Prostate gland (tissue), 2 donors: ENCODE data around the gene SLIT2. TPM values are rescaled to one million over a fixed set of nuclear protein-coding genes. Genes with fewer than 3 reads are reported as not detected.

Experiments
- DNase-seq: peaks from one replicate; pipeline ENCODE4 v3.0.0-alpha.2; 2019; ENCODE audit warnings: low spot score
- H3K27ac ChIP-seq, 2 donors: fragments of 200-600 bp; sonication (generic); 2 replicates each; pipeline ENCODE4 v1.5.1; 2017 to 2019
- H3K27me3 ChIP-seq: fragments of 200-600 bp; sonication (generic); replicated peaks from 2 replicates; pipeline ENCODE4 v1.5.1; 2019; ENCODE audit not compliant: insufficient read depth
- H3K36me3 ChIP-seq, 2 donors: fragments of 200-600 bp; sonication (generic); 1 replicate in 1 of 2; 2 replicates in 1 of 2; pipeline versions ENCODE4 v1.5.1 to v1.8.1; 2017 to 2019
- H3K4me1 ChIP-seq: fragments of 200-600 bp; sonication (generic); replicated peaks from 2 replicates; pipeline ENCODE4 v1.5.1; 2019
- H3K4me3 ChIP-seq, 2 donors: fragments of 200-600 bp; sonication (generic); 2 replicates each; pipeline ENCODE4 v1.5.1; 2017 to 2019
- H3K9me3 ChIP-seq: fragments of 200-600 bp; sonication (generic); 2 replicates; pipeline ENCODE4 v1.5.1; 2017
- POLR2A ChIP-seq: fragments of 450-650 bp; IDR thresholded peaks from one replicate; pipeline ENCODE4 v1.6.1; 2016; ENCODE audit warnings: antibody characterized with exemption, mild to moderate bottlenecking
- POLR2AphosphoS5 ChIP-seq: sonication (generic); formaldehyde crosslinking; IDR thresholded peaks from one replicate; pipeline ENCODE4 v1.6.1; 2017; ENCODE audit warnings: antibody characterized with exemption
- WGBS: methylation state at CpG from one replicate; pipeline ENCODE4 v1.1.5; 2018; 5-methylcytosine and 5-hydroxymethylcytosine counted together
- intact Hi-C: fragments of 100-400 bp; cut with DNase I; formaldehyde crosslinking; loops from one replicate; pipeline ENCODE4 v1.14.2; 2022
- total RNA-seq, 2 donors: library from RNA; depleted of rRNA; stranded (reverse); fragments of >200 nt; gene quantifications; one replicate each; pipeline ENCODE4 v1.1.0, GENCODE V29; 2016
- TF ChIP-seq, protein P1 (sequence below), 4 experiments: fragments of 200-600 bp in 2 of 4; fragments of 450-650 bp in 2 of 4; sonication (generic) in 2 of 4; IDR thresholded peaks; 1 replicate in 3 of 4; 2 replicates in 1 of 4; pipeline ENCODE4 v1.5.1; 2016 to 2019; ENCODE audit warnings: antibody characterized with exemption in 4 of 4, mild to moderate bottlenecking in 2 of 4, moderate library complexity in 2 of 4

Gene SLIT2
- total RNA-seq, 2 donors from 2014 or later, result 8.5 to 11.0 TPM

- intact Hi-C loops, result loop anchor here (5.0 kb wide), 2 partner anchors 179 to 294 kb away; no protein-coding TSS in a partner anchor
- DNase-seq, result no peak
Measured at GRCh38 chr4:20253283-20253734, 1.6 kb downstream of the SLIT2 start.

GRCh38 chr4:20253735-20254409 is 2.2 kb downstream of the SLIT2 start:
- no peak for DNase-seq
- Histone ChIP-seq H3K27me3 (peaks cover 4% of the 10 kb centered on the region), H3K4me1 (no peaks in the 10 kb centered on the region), H3K36me3 (no peaks in the 10 kb centered on the region), H3K27ac (peak overlapping the region; percentile 41 to 42), H3K9me3 (no peaks in the 10 kb centered on the region), H3K4me3 (peak overlapping the region; percentile 52 to 56)
- intact Hi-C loops, result loop anchor here (5.0 kb wide), 2 partner anchors 178 to 293 kb away; no protein-coding TSS in a partner anchor
- WGBS, result 1% methylated on average over 34 of the region's 43 CpGs
- TF ChIP-seq, protein P1, sequence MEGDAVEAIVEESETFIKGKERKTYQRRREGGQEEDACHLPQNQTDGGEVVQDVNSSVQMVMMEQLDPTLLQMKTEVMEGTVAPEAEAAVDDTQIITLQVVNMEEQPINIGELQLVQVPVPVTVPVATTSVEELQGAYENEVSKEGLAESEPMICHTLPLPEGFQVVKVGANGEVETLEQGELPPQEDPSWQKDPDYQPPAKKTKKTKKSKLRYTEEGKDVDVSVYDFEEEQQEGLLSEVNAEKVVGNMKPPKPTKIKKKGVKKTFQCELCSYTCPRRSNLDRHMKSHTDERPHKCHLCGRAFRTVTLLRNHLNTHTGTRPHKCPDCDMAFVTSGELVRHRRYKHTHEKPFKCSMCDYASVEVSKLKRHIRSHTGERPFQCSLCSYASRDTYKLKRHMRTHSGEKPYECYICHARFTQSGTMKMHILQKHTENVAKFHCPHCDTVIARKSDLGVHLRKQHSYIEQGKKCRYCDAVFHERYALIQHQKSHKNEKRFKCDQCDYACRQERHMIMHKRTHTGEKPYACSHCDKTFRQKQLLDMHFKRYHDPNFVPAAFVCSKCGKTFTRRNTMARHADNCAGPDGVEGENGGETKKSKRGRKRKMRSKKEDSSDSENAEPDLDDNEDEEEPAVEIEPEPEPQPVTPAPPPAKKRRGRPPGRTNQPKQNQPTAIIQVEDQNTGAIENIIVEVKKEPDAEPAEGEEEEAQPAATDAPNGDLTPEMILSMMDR (IDR thresholded peaks at IDR 0.05), result no peak
- TF ChIP-seq POLR2A (no peak), POLR2AphosphoS5 (no peak)

More at GRCh38 chr4:20253283-20253734, 1.6 kb downstream of the SLIT2 start:
- peak overlapping the region in 1 of 2 donors; percentile 42 for H3K27ac ChIP-seq
- H3K4me1 ChIP-seq, result no peaks in the 10 kb centered on the region
- no peaks in the 10 kb centered on the region for H3K9me3 ChIP-seq
- H3K36me3 ChIP-seq, result no peaks in the 10 kb centered on the region
- WGBS, result 2% methylated on average over 21 of the region's 21 CpGs
- TF ChIP-seq POLR2A, result no peak
- TF ChIP-seq, protein P1 (IDR thresholded peaks at IDR 0.05), result no peak
- TF ChIP-seq POLR2AphosphoS5, result no peak
- H3K27me3 ChIP-seq, result peaks cover 4% of the 10 kb centered on the region
- peak overlapping the region; percentile 52 to 56 for H3K4me3 ChIP-seq

GRCh38 chr4:20254511-20255250 is 3.0 kb downstream of the SLIT2 start:
- Histone ChIP-seq H3K27me3 (peaks cover 4% of the 10 kb centered on the region), H3K27ac (peak overlapping the region; percentile 41 to 42), H3K9me3 (no peaks in the 10 kb centered on the region), H3K4me1 (no peaks in the 10 kb centered on the region), H3K4me3 (peak overlapping the region; percentile 52 to 56), H3K36me3 (no peaks in the 10 kb centered on the region)
- WGBS, result 5% methylated on average over 63 of the region's 72 CpGs
- no peak for TF ChIP-seq POLR2AphosphoS5
- no peak for TF ChIP-seq POLR2A
- TF ChIP-seq, protein P1 (IDR thresholded peaks at IDR 0.05), result no peak
- DNase-seq, result no peak
- intact Hi-C loops, result loop anchor here (5.0 kb wide), 2 partner anchors 178 to 293 kb away; no protein-coding TSS in a partner anchor

GRCh38 chr4:20255251-20255586 is 3.5 kb downstream of the SLIT2 start:
- WGBS, result 41% methylated on average over 8 of the region's 8 CpGs
- peak overlapping the region in 1 of 2 donors; percentile 41 for H3K27ac ChIP-seq
- no peak for TF ChIP-seq POLR2A
- TF ChIP-seq, protein P1 (IDR thresholded peaks at IDR 0.05), result no peak
- TF ChIP-seq POLR2AphosphoS5, result no peak
- no peaks in the 10 kb centered on the region for H3K9me3 ChIP-seq
- no peak for DNase-seq
- peaks cover 4% of the 10 kb centered on the region for H3K27me3 ChIP-seq
- H3K4me1 ChIP-seq, result no peaks in the 10 kb centered on the region
- H3K36me3 ChIP-seq, result no peaks in the 10 kb centered on the region
- peak overlapping the region; percentile 52 to 56 for H3K4me3 ChIP-seq
- intact Hi-C loops, result no loop called here
